Measurements from ENCODE around the gene INHBC.

DNA sequence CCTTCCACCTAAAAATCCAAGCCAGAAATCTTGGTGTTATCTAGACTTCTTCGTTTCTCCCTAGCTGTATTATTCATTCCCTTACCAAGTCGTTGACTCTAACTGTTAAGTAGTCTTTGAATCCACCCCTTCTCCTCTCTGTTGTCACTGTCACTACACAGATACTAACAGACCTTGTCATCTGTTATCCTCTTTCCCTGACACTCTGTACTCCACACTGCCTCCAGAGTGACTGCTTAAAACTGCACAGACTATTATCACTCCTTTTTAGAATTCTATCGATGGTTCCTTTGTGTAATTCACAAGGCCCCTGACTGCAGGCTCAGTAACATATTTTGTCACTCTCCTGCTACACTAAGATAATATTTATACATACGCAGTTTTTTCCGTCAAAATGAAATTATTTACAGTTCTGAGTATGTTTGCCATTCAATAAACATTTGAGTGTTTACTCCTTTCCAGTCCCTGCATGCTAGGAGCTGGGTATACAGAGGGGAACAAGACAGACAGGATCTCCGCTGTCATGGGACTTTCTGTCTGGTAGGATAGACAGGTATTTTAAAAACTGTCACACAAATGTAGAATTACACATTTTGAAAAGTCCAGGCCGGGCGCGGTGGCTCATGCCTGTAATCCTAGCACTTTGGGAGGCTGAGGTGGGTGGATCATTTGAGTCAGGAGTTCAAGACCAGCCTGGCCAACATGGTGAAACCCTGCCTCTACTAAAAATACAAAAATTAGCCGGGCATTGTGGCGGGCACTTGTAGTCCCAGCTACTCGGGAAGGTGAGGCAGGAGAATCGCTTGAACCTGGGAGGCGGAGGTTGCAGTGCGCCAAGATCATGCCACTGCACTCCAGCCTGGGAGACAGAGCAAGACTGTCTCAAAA is 57.1 kb downstream of the INHBC start:
- TF ChIP-seq, protein P1, sequence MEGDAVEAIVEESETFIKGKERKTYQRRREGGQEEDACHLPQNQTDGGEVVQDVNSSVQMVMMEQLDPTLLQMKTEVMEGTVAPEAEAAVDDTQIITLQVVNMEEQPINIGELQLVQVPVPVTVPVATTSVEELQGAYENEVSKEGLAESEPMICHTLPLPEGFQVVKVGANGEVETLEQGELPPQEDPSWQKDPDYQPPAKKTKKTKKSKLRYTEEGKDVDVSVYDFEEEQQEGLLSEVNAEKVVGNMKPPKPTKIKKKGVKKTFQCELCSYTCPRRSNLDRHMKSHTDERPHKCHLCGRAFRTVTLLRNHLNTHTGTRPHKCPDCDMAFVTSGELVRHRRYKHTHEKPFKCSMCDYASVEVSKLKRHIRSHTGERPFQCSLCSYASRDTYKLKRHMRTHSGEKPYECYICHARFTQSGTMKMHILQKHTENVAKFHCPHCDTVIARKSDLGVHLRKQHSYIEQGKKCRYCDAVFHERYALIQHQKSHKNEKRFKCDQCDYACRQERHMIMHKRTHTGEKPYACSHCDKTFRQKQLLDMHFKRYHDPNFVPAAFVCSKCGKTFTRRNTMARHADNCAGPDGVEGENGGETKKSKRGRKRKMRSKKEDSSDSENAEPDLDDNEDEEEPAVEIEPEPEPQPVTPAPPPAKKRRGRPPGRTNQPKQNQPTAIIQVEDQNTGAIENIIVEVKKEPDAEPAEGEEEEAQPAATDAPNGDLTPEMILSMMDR (IDR thresholded peaks at IDR 0.05; ENCODE audit: insufficient read depth, low read length): peak; percentile 25
- TF ChIP-seq POLR2AphosphoS5 (IDR thresholded peaks at IDR 0.05; ENCODE audit: low read depth) (no peak), GABPA (IDR thresholded peaks at IDR 0.05; ENCODE audit: low read depth) (no peak)

Data from HL-60 (cell line).